Measurements from ENCODE around the gene SLC35D2.
"Not testable (repeated sequence)": the region's sequence is repeated elsewhere in the genome, so short reads cannot be mapped to it uniquely, and the experiment has no call there.

Gene SLC35D2

DNA sequence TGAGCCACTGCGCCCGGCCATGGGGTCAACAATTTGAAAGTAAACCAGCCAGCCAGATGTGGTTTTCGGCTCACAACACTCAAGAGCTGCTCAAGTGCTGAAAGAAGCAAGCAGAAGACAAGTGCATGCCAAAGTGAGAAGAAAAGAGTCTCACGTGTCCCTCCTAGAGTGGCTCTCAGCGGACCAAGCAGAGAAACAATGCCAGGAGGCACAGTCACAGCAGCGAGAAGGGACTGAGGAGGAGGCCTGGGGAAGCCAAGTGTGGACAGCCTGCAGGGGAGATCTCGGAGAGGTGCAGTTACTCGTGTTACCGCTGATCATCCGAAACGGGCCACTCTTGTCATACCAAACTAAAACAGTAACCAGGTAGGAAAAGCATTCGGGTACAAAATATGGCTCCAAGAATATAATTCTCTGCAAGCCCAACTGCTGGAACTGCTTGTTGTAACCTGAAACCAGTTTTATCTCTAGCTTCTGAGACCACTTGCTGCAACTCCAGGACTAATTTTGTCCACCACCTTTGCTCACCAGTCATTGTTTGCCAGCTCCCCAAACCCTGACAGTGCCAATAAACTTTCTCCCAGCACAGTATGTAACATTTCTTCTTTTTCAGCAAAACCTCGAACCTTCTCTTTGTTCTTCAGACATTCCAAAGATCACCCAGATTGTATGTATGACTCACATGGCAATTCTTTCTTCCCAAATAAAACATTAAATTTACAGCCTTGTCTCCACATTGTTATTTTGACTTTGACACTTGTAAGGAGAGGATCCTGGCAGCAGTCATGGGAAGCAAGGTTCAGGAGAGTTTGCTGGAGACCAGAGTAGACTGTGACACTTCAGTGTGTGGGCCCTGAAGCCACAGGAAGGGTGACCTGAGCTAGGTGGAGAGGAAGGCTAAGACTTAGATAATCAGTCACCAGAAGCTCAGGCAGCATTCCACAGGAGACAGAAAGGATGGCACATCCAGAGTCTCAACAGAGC lies 6.3 kb downstream of the SLC35D2 start:
- no peak overlapping the region for H3K4me3 ChIP-seq (ENCODE audit: low read depth, low read length)
- no peak for DNase-seq (ENCODE audit: low read depth)
- TF ChIP-seq MAX (IDR thresholded peaks at IDR 0.05; ENCODE audit: low read depth, low read length): no peak
- no peak for TF ChIP-seq POLR2A (IDR thresholded peaks at IDR 0.05; ENCODE audit: extremely low read depth, insufficient read length)
- TF ChIP-seq, protein P1, sequence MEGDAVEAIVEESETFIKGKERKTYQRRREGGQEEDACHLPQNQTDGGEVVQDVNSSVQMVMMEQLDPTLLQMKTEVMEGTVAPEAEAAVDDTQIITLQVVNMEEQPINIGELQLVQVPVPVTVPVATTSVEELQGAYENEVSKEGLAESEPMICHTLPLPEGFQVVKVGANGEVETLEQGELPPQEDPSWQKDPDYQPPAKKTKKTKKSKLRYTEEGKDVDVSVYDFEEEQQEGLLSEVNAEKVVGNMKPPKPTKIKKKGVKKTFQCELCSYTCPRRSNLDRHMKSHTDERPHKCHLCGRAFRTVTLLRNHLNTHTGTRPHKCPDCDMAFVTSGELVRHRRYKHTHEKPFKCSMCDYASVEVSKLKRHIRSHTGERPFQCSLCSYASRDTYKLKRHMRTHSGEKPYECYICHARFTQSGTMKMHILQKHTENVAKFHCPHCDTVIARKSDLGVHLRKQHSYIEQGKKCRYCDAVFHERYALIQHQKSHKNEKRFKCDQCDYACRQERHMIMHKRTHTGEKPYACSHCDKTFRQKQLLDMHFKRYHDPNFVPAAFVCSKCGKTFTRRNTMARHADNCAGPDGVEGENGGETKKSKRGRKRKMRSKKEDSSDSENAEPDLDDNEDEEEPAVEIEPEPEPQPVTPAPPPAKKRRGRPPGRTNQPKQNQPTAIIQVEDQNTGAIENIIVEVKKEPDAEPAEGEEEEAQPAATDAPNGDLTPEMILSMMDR (IDR thresholded peaks at IDR 0.05; ENCODE audit: low read depth, low read length): no peak
- TF ChIP-seq MYC (IDR thresholded peaks at IDR 0.05; ENCODE audit: low read depth, low read length): no peak

DNA sequence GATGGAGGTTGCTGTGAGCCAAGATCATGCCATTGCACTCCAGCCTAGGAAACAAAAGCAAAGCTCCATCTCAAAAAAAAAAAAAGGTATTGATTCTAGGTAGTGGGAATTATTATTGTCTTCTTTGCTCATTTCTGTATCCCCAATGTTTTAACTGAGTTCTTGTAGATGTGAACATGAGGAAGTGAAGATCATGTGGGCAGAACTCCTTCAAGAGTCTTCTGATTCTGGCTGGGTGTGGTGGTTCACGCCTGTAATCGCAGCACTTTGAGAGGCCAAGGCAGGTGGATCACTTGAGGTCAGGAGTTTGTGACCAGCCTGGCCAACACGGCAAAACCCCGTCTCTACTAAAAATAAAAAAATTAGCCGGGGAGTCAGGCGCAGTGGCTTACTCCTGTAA lies 8.0 kb downstream of the SLC35D2 start:
- DNase-seq (ENCODE audit: low read depth); H3K4me3 ChIP-seq (ENCODE audit: low read depth, low read length): not testable (repeated sequence)

- no peak for TF ChIP-seq MAX (IDR thresholded peaks at IDR 0.05; ENCODE audit: low read depth, low read length)
- no peak for DNase-seq (ENCODE audit: low read depth)
- H3K4me3 ChIP-seq (ENCODE audit: low read depth, low read length): no peak overlapping the region
These were observed 15.6 kb downstream of the SLC35D2 start for GRCh38 chr9:96367943-96368342.

GRCh38 chr9:96363175-96363967 lies 20.1 kb downstream of the SLC35D2 start:
- TF ChIP-seq POLR2A (IDR thresholded peaks at IDR 0.05; ENCODE audit: extremely low read depth, insufficient read length): no peak
- TF ChIP-seq, protein P1 (IDR thresholded peaks at IDR 0.05; ENCODE audit: low read depth, low read length): no peak
- no peak for TF ChIP-seq MAX (IDR thresholded peaks at IDR 0.05; ENCODE audit: low read depth, low read length)
- TF ChIP-seq MYC (IDR thresholded peaks at IDR 0.05; ENCODE audit: low read depth, low read length): no peak
- no peak for DNase-seq (ENCODE audit: low read depth)
- H3K4me3 ChIP-seq (ENCODE audit: low read depth, low read length): no peak overlapping the region

DNA sequence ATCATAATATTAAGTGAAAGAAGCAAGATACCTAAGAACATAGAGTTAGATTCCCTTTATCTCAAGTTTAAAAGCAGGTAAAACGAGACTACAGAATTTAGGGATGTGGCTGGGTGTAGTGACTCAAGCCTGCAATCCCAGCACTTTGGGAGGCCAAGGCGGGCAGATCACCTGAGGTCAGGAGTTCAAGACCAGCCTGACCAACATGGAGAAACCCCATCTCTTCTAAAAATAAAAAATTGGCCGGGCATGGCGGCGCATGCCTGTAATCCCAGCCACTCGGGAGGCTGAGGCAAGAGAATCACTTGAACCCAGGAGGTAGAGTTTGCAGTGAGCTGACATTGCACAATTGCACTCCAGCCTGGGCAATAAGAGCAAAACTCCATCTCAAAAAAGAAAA lies 21.4 kb downstream of the SLC35D2 start:
- not testable (repeated sequence) for DNase-seq (ENCODE audit: low read depth); H3K4me3 ChIP-seq (ENCODE audit: low read depth, low read length)

GRCh38 chr9:96361668-96362067 lies 21.8 kb downstream of the SLC35D2 start:
- H3K4me3 ChIP-seq (ENCODE audit: low read depth, low read length): no peak overlapping the region
- TF ChIP-seq MAX (IDR thresholded peaks at IDR 0.05; ENCODE audit: low read depth, low read length) (no peak), MYC (IDR thresholded peaks at IDR 0.05; ENCODE audit: low read depth, low read length) (no peak), POLR2A (IDR thresholded peaks at IDR 0.05; ENCODE audit: extremely low read depth, insufficient read length) (no peak)
- TF ChIP-seq, protein P1 (IDR thresholded peaks at IDR 0.05; ENCODE audit: low read depth, low read length): no peak
- DNase-seq (ENCODE audit: low read depth): no peak

DNA sequence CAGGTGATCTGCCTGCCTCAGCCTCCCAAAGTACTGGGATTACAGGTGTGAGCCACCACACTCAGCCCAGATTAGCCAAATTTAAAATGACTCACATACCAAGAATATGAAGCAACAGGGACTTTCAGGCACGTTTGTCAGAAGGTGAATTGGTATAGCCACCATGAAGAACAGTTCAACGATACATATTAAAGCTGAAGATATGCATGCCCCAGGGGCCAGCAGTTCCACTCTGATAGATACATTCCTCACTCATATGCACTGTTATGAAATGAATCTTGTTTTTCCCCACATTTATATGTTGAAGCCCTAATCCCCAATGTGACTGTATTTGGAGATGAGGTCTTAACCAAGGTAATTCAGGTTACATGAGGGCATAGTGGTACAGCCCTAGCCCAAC lies 22.5 kb downstream of the SLC35D2 start:
- TF ChIP-seq MAX (IDR thresholded peaks at IDR 0.05; ENCODE audit: low read depth, low read length) (no peak), MYC (IDR thresholded peaks at IDR 0.05; ENCODE audit: low read depth, low read length) (no peak)
- no peak overlapping the region for H3K4me3 ChIP-seq (ENCODE audit: low read depth, low read length)
- DNase-seq (ENCODE audit: low read depth): no peak

- not testable (repeated sequence) for DNase-seq (ENCODE audit: low read depth); H3K4me3 ChIP-seq (ENCODE audit: low read depth, low read length)
These were observed 23.0 kb downstream of the SLC35D2 start for GRCh38 chr9:96360523-96360922.
